ENCODE data around the gene FMO3.
A peak's percentile ranks its signal among the peaks of the same experiment; 100 is the strongest.

The FMO3 gene

DNA sequence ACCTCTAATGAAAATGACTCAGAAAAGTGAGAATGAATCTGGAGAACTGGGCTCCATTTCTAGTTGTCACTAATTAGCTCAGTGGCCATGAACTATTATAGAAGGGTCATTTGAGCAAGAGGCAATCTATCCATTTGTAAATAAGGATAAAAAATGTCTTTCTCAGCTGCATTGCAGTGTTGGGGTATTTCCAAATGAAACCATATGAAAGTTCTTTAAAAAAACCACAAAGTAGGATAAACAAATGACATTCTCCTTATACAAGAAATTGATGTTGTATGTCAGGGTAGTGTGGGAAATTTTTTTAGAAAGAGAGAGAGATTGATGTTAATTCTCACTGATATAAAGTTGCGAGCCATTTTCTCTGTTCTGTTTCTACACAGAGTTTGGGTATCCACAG, 26.0 kb downstream of the FMO3 start:
- DNase-seq (ENCODE audit: low spot score): no peak

DNA sequence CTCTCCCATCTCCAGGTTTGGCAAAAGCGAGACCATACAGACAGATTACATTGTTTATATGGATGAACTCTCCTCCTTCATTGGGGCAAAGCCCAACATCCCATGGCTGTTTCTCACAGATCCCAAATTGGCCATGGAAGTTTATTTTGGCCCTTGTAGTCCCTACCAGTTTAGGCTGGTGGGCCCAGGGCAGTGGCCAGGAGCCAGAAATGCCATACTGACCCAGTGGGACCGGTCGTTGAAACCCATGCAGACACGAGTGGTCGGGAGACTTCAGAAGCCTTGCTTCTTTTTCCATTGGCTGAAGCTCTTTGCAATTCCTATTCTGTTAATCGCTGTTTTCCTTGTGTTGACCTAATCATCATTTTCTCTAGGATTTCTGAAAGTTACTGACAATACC, 26.4 kb downstream of the FMO3 start:
- no peak for DNase-seq (ENCODE audit: low spot score)

DNA sequence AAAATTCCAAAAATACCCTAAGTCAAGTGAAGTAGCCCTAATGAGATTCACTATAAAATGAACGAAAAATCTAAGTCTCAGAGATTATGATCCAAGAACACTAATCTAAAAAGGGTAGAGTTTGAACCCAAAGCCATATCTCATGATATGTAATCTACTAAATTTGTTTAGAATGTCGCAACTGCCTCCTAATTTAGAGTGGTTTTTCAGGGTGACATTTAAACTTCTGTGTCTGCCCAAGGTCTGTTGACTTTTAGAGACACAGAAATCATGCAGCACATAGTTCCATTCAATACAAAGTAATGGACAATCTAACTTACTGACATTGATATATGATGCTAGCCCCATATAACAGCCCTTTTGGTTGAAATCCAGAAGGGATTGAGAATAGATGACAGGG, 28.9 kb downstream of the FMO3 start:
- DNase-seq (ENCODE audit: low spot score): no peak

DNA sequence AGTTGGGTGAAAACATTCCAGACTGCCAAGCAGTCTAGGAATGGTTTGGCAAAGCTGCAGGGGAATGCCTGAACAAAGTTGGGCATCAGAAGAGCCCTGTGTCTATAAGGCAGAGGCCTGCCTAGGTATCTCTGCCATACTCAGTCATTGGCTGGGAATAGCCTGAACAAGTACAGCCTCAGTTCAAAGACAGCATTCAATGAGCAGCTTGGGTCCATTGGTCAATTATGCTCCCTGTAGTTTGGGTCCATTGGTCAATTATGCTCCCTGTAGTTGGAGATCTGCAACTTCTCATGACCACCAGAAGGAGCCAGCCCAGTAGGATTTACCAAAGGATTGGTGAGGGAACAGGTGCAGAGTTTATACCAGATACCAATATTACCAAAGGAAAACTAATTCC, 31.6 kb downstream of the FMO3 start:
- no peak for DNase-seq (ENCODE audit: low spot score)

DNA sequence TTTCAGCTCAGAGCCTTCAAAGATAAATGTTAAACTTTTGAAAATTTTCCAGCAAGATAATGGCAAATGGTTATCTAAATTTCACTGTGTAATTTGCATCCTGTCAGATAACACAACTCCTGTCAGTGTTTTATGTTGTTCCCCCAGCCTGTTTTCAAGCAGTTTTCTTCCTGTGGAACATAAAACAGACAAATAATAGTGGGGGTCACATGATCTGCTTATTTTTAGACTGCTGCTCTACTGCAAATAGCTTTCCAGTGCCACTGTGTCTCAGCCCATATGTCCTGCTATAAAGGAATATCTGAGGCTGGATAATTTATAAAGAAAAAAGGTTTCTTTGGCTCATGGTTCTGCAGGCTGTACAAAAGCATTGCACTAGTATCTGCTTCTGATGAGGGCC, 32.2 kb downstream of the FMO3 start:
- DNase-seq (ENCODE audit: low spot score): no peak

DNA sequence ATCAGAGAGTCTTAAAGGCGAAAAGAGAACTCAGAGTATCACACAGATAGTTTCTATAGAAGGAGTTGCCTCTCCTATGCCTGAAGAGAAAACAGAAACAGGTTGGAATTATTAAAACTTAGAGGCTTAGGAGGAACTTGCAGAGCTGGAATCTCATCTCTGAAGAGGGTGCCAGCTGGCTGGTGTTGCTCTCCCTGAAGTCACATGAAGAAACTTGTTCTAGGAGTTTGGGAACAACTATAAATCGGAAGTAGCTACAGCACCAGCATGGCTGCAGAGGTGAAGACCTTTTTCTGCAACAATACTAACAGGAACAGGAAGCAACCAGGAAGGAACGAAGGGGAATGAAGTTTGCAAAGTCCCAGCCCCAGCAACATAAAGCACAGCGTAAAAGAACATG, 35.8 kb downstream of the FMO3 start:
- DNase-seq (ENCODE audit: low spot score): no peak

DNA sequence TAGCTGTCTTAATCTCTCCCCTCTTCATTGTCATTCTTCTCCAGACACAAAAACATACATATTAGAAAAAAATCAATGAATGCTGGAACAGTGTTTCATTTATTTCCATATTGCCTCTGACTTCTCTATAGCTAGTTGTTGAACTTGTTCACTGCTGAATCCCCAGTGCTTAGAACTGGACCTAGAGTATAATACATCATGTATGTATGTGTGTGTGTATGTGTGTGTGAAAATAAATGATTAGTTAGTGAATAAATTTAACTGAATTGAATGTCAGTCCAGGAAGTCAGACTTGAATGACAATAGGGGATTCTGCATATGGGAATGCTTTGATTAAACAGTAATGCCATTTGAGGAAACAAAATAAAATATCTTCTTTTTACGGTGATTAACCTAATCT, 36.4 kb downstream of the FMO3 start:
- no peak for DNase-seq (ENCODE audit: low spot score)

DNA sequence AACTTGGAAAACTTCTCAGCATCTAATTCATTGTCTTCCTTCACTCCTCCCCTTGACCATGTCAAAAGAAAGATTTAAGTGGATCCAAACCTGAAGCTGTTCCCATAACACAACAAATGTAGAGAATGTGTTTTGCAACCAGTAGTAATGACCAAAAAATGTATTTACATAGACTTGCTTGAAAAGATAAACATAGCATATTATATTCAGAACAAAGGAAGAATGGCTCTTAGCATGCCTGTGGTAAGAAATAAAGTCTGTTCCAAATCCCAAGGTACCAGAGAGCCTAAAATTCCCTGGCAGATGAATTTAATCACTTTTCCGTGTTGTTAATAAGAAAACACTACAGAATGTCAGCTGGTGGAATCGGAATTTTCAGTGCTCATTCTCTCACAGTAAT, 36.8 kb downstream of the FMO3 start:
- DNase-seq (ENCODE audit: low spot score): no peak

DNA sequence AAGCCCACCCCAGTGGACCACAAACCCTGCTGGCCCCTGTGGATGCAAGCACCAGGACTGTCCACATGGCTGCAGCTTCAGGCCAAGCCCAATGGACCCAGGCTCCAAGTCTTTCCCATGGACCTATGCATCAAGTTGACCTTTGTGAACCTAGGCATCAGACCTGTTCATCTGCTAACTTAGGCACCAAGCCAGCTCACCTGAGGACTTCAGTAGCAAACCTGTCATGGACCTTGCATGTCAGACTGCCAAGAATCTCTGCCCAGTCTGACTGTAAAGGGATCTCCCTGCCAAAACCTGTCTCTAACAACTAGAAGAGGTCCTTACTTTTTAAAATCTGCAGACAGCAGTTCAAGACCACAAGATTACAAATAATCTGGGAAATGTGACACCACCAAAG, 37.8 kb downstream of the FMO3 start:
- DNase-seq (ENCODE audit: low spot score): no peak

DNA sequence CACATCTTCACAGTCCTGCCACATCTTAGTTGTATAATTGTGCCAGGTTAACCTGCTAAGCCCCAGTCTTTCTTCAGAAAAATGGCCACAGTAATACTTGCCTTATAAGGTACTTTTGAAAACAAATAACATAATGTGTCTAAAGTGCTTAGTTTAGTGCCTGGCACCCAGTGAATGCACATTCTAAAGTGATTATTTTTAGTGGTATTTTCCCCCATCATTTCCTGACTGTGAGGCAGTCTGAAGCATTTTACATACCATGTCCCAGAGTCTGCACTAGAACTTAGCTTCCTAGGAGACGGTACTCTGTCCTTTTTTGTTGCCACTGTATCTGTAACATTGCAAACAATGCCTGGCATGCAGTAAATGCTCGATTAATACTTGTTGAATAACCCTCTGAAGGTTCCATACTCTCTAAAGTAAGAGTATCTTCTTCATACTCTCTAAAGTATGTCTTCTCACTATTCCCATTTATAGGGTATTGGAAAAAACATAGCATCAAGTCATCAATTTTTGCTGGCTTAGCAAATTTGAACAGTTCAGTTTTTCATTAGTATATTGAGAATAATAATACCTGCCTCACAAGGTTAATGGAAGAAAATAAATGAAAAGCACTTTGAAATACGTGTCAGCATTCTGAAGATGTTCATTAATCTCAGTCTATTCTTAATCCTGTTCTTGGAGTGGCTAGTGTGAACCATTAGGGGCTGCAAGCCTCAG, 43.7 kb downstream of the FMO3 start:
- no peak for DNase-seq (ENCODE audit: low spot score)

DNA sequence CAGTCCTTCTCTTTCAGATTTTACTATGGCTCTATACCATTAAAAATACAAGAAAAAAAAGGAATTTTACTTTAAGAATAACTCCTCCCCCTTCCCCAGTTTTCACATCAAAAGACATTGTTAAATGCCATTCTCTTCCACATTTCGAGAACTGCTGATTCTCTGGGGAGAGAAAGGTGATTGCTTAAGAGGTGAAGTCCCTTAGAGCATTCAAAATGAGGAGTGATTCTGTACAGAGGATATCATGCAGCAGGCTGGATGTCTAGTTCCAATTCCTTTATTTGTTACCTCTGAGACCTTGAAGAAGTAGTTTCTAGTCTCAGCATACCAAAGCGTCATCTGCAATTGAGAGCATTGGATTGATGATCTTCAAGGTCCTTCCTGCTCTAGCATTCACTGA, 46.9 kb downstream of the FMO3 start:
- DNase-seq (ENCODE audit: low spot score): no peak

DNA sequence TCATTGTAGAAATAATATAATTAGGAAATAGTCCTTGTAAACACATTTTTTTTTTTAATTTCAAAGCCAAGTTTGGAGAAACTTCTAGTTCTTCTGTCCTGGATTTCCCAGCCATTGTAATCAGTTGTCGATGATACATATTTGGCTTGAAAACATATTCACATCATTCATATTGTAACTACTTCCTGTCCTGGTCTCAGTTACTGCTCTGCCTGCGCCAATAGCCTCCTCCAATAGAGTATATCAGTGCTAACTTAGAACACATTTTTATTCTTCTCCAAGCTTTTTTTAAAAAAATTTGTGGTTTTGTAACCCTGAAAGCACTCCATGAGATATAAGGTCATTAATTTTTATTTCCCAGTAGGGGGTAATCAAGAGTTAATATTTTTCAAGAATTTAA, 48.3 kb downstream of the FMO3 start:
- DNase-seq (ENCODE audit: low spot score): no peak

DNA sequence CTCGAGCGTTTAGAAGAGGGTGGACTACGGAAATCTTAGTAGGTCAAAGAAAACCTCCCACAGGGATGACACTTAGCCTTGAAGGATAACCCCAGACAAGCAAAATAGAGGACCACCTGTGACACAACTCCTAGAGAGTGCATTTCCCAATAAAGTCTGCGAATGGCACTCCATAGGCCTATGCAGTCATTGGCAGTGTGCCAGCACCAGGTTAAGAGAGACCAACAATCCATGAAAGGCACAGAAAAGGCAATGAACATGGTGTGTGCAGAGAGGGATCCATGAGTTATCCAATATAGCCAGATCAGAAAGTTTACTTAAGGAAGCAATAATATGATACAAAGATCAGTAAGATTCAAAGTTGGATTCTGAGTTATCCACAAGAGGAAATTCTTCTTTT, 49.2 kb downstream of the FMO3 start:
- no peak for DNase-seq (ENCODE audit: low spot score)

DNA sequence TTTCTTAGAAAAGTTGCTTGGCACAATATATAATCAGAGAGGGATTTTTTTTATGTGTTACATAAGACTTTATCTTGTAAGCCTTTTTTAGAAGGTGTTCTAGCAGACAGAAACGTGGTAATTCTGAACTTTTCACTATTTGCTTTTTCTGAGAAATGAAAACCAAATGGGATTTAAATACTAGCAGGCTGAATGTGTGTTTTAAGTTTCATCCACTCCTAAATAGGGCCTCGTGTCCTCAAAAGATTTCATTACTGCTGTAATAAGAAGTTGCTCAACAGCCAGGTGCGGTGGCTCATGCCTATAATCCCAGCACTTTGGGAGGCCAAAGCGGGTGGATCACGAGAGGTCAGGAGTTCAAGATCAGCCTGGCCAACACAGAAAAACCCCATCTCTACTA, 49.7 kb downstream of the FMO3 start:
- no peak for DNase-seq (ENCODE audit: low spot score)

DNA sequence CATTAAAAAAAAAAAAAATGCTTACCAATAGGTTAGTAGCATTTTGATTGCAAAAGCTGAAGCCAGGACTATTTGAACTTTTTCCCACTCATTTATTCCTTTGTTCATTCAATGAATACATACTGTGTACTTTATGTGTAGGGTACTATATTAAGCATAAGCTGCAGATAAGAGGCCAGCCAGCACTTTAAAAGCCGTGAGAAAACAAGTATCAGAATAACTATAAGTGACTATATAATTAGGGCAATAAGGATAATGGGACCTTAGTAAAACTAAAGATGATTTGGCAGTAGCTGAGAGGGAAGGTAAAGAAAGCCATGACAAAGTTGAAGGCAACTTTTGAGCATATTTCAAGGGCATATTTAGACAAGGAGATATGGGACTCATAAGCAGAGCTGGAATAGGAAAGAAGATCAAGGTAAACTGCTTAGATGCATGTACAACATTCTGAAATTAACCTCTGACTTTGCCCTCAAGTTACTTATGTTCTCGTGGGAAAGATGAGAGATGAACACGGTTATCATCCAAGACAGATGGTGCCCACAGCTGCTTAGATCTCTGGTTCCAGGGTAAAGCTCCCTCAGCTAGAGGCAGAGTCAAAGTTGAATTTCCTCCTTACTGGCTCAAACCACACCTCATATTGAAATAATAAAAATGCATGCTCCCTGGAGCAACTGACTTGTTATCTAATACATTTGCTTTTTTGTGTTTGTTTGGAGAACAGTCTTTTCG, 50.4 kb downstream of the FMO3 start:
- no peak for DNase-seq (ENCODE audit: low spot score)

DNA sequence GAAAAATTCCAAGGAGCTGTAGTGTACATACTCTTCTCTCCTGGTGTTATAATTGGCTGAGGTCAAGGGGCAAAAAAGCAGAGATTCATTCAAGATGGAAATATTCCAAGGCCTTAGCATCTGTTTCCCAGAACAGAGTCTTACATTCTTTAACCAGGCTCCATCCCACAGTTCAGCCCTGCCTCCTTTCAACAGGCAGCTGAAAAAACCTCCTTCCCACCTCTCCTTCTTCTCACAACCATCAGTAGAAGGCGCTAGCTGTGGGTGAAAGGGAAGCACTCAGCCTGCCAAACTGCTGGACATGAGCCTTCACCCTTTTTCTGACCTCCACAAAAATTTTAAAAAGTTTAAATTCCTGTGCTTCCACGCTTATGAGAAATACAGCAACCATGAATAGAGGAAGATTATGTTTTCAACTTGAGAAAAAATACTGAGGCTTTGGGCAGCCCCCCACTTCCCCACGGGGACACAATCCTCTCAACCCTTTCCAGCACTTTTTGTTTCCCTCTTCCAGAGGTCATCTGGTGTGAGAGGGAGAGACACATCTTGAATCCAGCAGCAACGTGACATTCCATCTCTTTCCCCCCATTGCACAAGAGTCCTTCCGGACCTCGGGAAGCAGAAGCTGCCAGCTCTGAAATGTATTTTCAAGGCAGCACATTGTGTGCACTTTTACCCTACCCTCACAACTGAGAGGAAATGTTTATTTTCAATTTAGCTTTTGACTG, 51.1 kb downstream of the FMO3 start:
- DNase-seq (ENCODE audit: low spot score): peak; percentile 68

DNA sequence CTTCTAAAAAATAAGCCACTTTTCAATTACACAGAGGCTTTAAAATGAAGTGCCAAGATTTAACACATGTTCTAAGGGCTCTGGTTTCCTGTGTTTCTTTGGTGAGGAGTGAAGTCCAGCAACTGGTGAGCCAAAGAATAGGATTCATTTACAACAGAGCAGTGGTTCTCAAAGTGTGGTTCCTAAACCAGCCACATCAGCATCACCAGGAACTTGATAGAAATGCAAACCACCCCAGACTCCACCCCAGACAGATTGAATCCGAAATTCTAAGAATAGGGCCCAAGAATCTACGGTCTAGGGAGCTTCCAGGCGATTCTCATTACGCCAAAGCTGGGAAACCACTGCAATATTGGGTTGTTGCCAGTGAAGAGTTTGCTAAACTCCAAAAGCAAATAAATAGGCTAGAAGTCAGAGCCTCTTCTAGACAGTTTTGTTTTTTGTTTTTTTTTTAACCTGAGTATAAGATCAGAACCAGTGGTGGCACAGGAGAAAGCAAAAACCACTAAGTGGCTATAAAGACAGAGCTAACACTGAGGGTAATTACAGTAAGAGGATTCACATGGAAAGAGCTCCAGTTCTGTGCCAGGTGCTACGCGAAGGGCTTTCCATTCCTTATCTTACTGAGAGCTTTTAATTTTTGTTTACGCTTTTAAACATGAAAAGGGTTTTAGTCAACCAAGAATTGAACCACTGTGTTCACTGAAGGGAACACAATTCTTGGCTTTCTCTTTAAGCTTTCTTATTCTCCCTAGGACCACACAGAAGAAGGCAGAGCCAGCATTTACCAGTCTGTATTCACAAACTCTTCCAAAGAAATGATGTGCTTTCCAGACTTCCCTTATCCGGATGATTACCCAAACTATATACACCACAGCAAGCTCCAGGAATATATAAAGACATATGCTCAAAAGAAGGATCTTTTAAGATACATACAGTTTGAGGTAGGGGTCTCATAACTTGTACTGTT, 52.0 kb downstream of the FMO3 start:
- peak; percentile 29 for DNase-seq (ENCODE audit: low spot score)

DNA sequence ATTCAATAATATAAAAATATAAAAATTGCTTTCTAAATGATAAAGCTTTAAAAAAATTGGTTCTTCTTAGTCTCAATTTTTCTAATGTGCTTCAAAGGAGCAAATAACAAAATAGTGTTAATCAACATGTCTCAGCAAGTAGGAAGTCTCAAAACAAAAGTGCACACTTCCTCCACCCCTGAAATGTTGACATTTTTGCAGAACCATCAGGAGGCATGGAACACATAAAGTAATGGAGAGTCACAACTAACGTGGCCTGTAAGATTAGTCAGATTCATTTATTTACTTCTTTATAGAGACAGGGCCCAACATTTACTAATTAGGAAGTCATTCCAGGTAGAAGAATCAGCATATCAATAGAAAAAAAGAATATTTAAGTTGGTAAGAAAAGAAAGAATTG, 59.5 kb downstream of the FMO3 start:
- DNase-seq (ENCODE audit: low spot score): no peak

DNA sequence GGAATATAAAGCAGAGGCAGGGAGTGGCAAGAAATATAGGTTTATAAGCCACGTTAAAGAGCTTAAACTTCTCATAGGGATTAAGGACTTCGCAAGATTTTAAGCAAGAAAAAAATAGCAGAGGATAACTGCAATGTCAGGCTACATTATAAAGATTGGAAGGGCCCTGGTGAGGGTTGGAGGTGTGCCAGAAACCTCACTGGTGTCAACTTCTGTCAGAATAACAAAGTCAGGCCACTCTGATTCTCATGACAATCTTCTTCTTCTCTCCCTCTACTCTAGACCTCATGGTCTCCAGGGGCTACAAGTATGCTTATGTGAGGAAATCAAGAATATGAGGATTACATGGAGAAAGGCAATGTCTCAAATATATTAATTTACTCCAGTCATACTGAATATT, 61.8 kb downstream of the FMO3 start:
- DNase-seq (ENCODE audit: low spot score): no peak

DNA sequence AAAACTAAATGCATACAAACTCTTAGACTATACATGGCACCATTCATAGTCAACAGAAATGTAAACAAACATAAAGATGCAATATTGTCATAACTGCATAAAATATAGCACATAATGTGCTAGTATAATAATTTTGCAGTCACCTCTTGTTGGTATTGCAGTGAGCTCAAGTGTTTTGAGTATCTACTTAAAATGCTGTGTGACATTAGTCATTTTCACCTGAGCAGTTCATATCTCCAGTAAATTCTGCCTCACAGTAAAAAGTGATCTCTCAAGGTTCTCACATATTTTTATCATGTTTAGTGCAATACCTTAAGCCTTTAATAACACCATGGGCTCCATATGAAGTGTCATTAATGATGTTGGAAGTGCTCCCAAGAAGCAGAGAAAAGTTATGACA, 64.8 kb downstream of the FMO3 start:
- no peak for DNase-seq (ENCODE audit: low spot score)

DNA sequence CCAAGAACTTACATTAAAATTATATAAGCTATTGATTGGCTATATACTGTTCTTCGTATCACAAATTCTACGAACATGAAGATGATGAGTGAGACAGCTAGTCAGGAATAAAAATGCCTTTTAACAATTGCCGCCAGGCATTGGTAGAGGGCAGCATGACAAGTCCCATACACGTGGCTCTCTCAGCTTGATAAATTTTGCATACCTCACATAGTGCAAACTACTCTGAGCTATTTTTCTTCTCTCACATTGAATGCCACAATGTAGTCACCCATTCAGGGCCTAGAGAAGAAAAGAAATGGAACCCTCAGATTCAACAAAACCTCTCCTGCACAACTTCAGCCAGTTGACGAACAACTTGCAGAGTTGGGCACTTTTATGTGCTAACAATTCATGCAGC, 67.4 kb downstream of the FMO3 start:
- DNase-seq (ENCODE audit: low spot score): no peak

DNA sequence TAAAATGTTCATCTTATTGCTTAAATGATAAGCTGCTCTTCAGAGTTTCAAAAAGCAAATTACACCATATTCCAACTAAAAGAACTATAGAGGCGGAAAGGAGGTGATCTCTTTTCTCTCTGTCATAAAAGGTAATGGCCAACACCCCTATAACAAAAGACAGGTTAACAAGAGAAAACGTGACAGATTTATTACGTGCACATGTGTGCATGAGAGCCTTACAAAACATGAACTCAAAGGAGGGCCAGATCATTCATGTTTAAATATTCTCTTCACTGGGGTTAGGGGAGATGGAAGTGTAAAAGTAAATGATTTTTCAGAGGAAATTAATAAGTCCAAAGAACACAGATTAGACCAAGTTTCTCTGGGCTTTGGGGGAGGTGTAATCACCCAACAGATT, 67.8 kb downstream of the FMO3 start:
- no peak for DNase-seq (ENCODE audit: low spot score)
